HG02610 (cell line): ENCODE data around the gene CD59.
A peak's percentile ranks its signal among the peaks of the same experiment; 100 is the strongest.

Source experiments
- ATAC-seq: cut with Tn5 transposase; IDR thresholded peaks from one replicate; pipeline ENCODE4 v1.9.1; 2021; ENCODE audit warnings: mild to moderate bottlenecking, moderate library complexity; ENCODE audit not compliant: unreplicated experiment

The CD59 gene, protein sequence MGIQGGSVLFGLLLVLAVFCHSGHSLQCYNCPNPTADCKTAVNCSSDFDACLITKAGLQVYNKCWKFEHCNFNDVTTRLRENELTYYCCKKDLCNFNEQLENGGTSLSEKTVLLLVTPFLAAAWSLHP

DNA sequence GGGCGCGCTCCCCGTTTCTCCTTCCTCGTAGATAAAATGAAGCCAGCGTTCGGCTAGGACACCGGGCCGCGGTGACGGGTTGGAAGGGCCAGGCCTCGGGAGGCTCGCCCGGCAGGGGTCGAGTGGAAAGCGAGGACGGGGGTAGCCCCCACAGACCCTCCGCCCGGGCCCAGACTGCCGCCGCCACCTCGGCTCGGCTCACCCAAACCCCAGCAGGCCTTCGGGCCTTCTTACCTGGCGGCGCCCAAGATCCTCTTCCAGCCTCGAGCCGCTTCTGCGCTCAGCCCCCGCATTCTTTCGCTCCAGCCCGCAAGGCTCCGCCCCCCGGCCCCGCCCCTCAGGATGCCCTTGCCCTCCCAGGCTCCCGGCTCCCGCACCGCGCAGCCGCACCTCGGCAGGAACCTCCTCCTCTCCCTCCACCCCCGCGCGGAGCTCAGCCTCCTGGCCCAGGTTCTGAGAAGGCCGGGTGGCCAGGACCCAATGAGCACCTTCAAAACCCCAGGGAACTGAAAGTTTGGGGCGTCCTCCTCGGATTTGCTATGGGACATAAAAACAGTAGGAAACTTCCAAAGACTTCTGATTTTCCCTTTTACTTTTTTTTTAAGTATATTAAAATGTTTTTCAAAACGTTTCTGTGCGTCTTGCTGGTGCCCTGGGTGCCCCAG is at the start of gene CD59:
Gene CD59 (minus strand): TSS at position 276 of the 665 bp plus-strand sequence. CDS start 13,978 bp downstream, outside the sequence.
- ATAC-seq: peak; percentile 50

GRCh38 chr11:33785609-33786008 is 49.4 kb upstream of the CD59 start:
- ATAC-seq: no peak

DNA sequence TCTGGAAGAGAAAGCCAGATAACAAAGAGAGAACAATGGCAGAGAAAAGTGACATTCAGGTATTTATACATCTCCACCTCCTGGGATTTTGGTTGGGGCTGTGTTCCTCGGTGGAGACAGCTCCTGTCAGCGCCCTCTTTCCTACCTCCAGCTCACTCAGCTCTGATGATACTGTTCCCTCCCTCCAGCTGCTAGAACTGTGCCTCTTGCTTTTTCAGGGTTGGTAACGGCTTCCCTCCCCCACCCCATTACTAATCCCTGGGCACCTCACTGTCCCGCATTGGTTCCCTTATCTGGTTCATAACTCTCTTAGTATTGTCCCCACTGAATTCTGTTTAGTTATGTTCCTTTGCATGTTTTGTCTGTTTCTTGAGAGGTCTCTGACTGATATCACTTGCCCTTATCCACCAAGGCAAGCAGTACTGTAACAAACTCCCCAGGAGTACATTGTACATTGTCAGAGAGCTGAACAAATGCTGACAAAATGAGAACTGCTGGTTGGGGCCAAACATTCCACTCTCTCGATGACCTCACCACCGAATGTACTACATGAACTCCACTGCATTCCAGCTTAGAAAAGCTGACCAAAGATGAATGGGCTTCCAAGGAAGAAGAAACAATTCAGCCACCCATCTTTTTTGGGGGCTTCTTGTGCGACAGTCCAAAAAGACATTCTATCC is 43.8 kb upstream of the CD59 start:
- ATAC-seq: no peak

- no peak for ATAC-seq
These were observed 42.5 kb upstream of the CD59 start for GRCh38 chr11:33778675-33779074.

- no peak for ATAC-seq
These were observed 41.7 kb upstream of the CD59 start for GRCh38 chr11:33777906-33778305.

DNA sequence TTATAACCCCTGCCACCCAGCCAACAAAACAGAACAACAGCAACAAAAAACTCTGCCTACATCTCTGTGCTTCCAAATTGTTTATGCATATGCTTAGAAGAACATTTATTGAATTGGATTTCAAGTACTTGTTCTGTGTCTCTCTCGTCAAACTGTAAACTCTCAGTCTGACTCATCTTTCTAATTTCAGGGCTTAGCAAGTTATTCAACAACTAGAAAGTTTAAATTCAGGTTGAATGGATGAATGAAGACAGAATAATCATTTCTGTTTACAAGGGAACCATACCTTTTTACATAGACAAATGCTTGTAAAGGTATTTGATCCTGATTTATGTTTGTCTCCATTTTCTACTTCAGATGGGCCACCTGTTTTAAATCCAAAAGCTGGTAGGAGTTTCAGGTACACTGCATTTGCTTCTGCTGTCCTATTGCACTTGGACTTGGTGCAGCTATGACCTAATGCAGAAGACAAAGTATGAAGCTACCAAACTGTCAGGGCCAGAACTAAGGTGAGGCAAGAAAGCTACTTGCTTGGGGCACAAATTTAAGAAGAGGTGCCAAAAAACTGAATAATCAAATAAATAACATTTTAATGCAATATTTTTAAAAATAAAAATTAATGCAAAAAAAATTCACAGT is 39.7 kb upstream of the CD59 start:
- no peak for ATAC-seq

- no peak for ATAC-seq
These were observed 39.2 kb upstream of the CD59 start for GRCh38 chr11:33775467-33775807.

DNA sequence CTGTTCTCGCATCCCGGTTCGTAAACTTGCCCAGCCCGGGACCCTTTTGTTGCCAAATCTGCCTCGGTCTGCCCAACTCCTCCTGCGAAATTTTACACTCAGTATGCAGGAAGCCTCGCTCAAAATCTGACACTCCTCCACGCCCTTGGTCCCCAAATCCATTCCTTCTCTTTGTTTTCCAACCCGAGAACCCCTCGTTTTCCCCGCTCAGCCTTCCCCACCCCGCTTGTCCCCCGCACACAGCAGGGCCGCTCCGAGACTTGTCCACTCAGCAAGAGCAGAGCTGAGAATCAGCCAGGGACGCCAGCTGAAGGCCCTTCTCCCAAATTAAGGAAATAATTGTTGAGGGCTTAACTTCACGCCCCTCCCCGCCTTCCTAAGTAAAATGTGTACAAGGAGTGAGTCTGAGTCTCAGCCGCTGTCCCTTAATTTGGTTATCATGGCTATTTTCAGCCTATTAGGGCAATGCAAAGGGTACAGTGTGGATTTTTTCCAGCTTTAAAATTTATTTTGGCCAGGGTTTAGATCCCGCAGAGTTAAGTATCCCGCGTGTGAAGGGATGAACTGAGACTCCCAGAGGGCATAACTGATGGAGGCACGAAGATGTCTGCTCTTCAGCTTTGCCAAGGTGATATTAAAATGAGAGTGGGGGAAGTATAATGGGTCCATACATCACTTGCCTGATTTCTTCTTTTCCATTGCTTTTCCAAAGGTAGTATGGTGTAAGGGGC is 38.7 kb upstream of the CD59 start:
- peak; percentile 5 for ATAC-seq

GRCh38 chr11:33773987-33774735 is 37.9 kb upstream of the CD59 start, which contains the start of gene FBXO3:
FBXO3 (minus strand) TSS chr11:33774520; CDS start chr11:33774497, 23 bp downstream.
- peak; percentile 76 for ATAC-seq

GRCh38 chr11:33773404-33773986 is 37.3 kb upstream of the CD59 start:
- peak; percentile 24 for ATAC-seq

- no peak for ATAC-seq
These were observed 36.6 kb upstream of the CD59 start for GRCh38 chr11:33772870-33773269.

GRCh38 chr11:33772300-33772699 is 36.1 kb upstream of the CD59 start:
- ATAC-seq: no peak

DNA sequence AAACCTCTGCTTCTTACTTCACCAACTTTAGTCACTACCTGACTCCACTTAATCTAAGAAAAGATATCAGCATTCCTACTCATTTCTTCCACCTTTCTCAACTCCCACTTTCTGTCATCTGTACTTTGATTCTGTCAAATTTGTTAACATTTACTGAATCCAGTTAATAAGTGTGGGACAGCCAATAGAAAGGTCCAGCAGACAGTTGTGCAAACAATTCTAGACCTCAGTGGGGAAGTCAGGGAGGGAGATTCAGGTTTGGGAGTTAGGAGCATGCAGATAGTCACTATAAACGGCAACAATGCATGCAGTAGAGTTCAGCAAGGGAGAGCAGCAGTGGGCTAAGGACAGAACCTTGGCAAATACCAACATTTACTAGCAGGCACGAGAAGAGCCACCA is 34.0 kb upstream of the CD59 start:
- no peak for ATAC-seq

GRCh38 chr11:33769542-33769941 is 33.3 kb upstream of the CD59 start:
- no peak for ATAC-seq

GRCh38 chr11:33767624-33768023 is 31.4 kb upstream of the CD59 start:
- ATAC-seq: no peak

GRCh38 chr11:33766085-33766484 is 29.9 kb upstream of the CD59 start:
- no peak for ATAC-seq

- peak; percentile 86 for ATAC-seq
These were observed 25.2 kb upstream of the CD59 start for GRCh38 chr11:33761471-33761870.

- peak; percentile 99 for ATAC-seq
These were observed 17.2 kb upstream of the CD59 start for GRCh38 chr11:33753304-33753967.

DNA sequence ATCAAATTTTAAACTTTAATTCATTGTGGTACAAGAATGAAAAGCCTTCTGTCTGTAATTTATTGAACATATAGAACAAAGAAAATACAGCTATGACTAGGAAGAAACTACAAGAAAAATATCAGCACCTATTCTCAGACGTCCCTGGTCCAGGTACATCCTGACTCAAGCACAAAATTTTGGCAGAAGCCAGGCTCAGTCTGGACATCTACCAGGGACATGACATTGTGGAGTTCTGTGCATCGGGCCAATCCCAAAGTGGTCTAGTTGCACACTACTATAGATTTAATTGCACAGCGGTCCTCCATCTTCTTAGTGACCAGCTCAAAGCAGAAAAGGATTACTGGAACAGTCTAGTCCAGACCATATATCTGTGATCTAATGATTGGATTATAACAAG is 15.7 kb upstream of the CD59 start:
- ATAC-seq: no peak

GRCh38 chr11:33747979-33748378 is 11.8 kb upstream of the CD59 start:
- no peak for ATAC-seq
